ENCODE measurements around the gene PPFIA4. TPM values are rescaled to one million over a fixed set of nuclear protein-coding genes. Genes with fewer than 3 reads are reported as not detected.
A peak's percentile ranks its signal among the peaks of the same experiment; 100 is the strongest.

Gene PPFIA4
- total and polyA plus RNA-seq, 9 of the 15 experiments (the other 6 are each of a cell fraction or from before 2014, with no cell fraction given): 0.07 to 12.0 (median 0.70) TPM

GRCh38 chr1:202998836-202999750 lies 27.2 kb upstream of the PPFIA4 start (continued):
- no peak for TF ChIP-seq E2F4 (CRISPR knock-in tag; IDR thresholded peaks at IDR 0.05; ENCODE audit: low read depth)
- peak; percentile 38 for TF ChIP-seq E2F8 (IDR thresholded peaks at IDR 0.05; ENCODE audit: low read depth, partially characterized antibody)
- no peak for TF ChIP-seq MBD2 (IDR thresholded peaks at IDR 0.05; ENCODE audit: borderline replicate concordance, low read depth)
- 0 out of 2 replicates have a peak, but pooled peaks have one; percentile 54 for TF ChIP-seq CC2D1A (IDR thresholded peaks at IDR 0.05)
- no peak for TF ChIP-seq GTF2E2 (tag; IDR thresholded peaks at IDR 0.05)
- no peak for TF ChIP-seq CREB5 (CRISPR knock-in tag; IDR thresholded peaks at IDR 0.05)
- no peak for TF ChIP-seq IFI16 (CRISPR knock-in tag; IDR thresholded peaks at IDR 0.05)
- TF ChIP-seq ZNF24 (IDR thresholded peaks at IDR 0.05): no peak
- TF ChIP-seq VEZF1 (CRISPR knock-in tag; IDR thresholded peaks at IDR 0.05): peak; percentile 30; the same call in 1 of the 2 replicates
- TF ChIP-seq ZNF232 (CRISPR knock-in tag; IDR thresholded peaks at IDR 0.05): no peak
- TF ChIP-seq MIER1 (IDR thresholded peaks at IDR 0.05; ENCODE audit: low read depth): no peak
- peak; percentile 64 for TF ChIP-seq SMARCA4 (IDR thresholded peaks at IDR 0.05)
- no peak for TF ChIP-seq ZBTB17 (CRISPR knock-in tag; IDR thresholded peaks at IDR 0.05)
- TF ChIP-seq ZNF280B (CRISPR knock-in tag; IDR thresholded peaks at IDR 0.05): no peak
- no peak for TF ChIP-seq CBFA2T3 (IDR thresholded peaks at IDR 0.05)
- TF ChIP-seq HMG20A (CRISPR knock-in tag; conservative IDR thresholded peaks at IDR 0.05): no peak
- peak; percentile 81 for TF ChIP-seq DPF2 (IDR thresholded peaks at IDR 0.05)
- peak; percentile 93 to 95 for TF ChIP-seq RAD21 (CRISPR knock-in tag; conservative IDR thresholded peaks at IDR 0.05 in 1 of 2, IDR thresholded peaks at IDR 0.05 in 1 of 2)
